Endothelial cell of umbilical vein (primary cell): ENCODE measurements around the gene NAV3. TPM values are rescaled to one million over a fixed set of nuclear protein-coding genes. Genes with fewer than 3 reads are reported as not detected.

Source experiments
- BruUV-seq: library from RNA; stranded (reverse); fragments of 400-500 nt; replicated peaks from 2 replicates; lab custom pipeline; 2021; lab: Mats Ljungman, UMichigan
- CTCF ChIA-PET: fragments of 300-600, 350-600 bp; sonication (Branson Sonifier 250); formaldehyde crosslinking; loops from one replicate; lab custom pipeline; 2021; ENCODE audit warnings: antibody characterized with exemption, inconsistent platforms; lab: Charles Lee
- POLR2A ChIA-PET: fragments of 300-600, 350-600 bp; sonication (Branson Sonifier 250); formaldehyde crosslinking; loops from one replicate; lab custom pipeline; 2021; ENCODE audit warnings: antibody characterized with exemption, inconsistent platforms; lab: Charles Lee
- DNase-seq: peaks from one replicate; pipeline ENCODE4 v3.0.0-alpha.2; 2011; ENCODE audit warnings: low read depth, low spot score
- FAIRE-seq: peaks from 2 replicates; lab custom pipeline; 2011; peaks lifted over from hg19 to GRCh38; lab: Jason Lieb, UNC
- H2AFZ ChIP-seq: 2 replicates; pipeline ENCODE4 v1.6.0; 2012; ENCODE audit warnings: low read depth, low read length, control low read depth, inconsistent platforms
- H3K27ac ChIP-seq: 2 replicates; pipeline ENCODE4 v1.5.1; 2011; ENCODE audit warnings: low read depth, mild to moderate bottlenecking, control low read depth, low read length, moderate library complexity; ENCODE audit not compliant: insufficient read depth
- H3K27me3 ChIP-seq, 2 experiments: 2 replicates each; pipeline versions ENCODE4 v1.6.0 to v1.6.1; 2011; ENCODE audit warnings: low read length in 2 of 2, mixed read lengths in 1 of 2; ENCODE audit not compliant: control insufficient read depth in 2 of 2, insufficient read depth in 2 of 2
- H3K36me3 ChIP-seq, 2 experiments: 2 replicates in 1 of 2; 3 replicates in 1 of 2; pipeline ENCODE4 v1.5.1; 2011; ENCODE audit warnings: low read length in 2 of 2, mild to moderate bottlenecking in 1 of 2, moderate library complexity in 1 of 2; ENCODE audit not compliant: control insufficient read depth in 2 of 2, insufficient read depth in 2 of 2; ENCODE audit errors: extremely low read depth in 1 of 2
- H3K4me1 ChIP-seq: 3 replicates; pipeline ENCODE4 v1.5.1; 2011; ENCODE audit warnings: mild to moderate bottlenecking, low read length; ENCODE audit not compliant: control insufficient read depth, insufficient read depth; ENCODE audit errors: extremely low read depth
- H3K4me2 ChIP-seq: 2 replicates; pipeline ENCODE4 v1.6.1; 2011; ENCODE audit warnings: low read length, control low read depth, mixed read lengths; ENCODE audit not compliant: insufficient read depth
- H3K4me3 ChIP-seq, 3 experiments: fragments of 200-600 bp in 1 of 3; sonication (generic), shearing (Covaris generic) in 1 of 3; replicated peaks in 1 of 3; 2 replicates each; pipeline ENCODE4 v1.5.1; 2011 to 2016; ENCODE audit warnings: control low read depth in 3 of 3, low read length in 3 of 3, mild to moderate bottlenecking in 2 of 3, inconsistent platforms in 1 of 3, low read depth in 1 of 3, moderate library complexity in 1 of 3; ENCODE audit not compliant: insufficient read depth in 1 of 3
- H3K79me2 ChIP-seq: 2 replicates; pipeline ENCODE4 v1.6.0; 2012; ENCODE audit warnings: low read length, inconsistent platforms; ENCODE audit not compliant: control insufficient read depth, insufficient read depth
- H3K9ac ChIP-seq: replicated peaks from 2 replicates; pipeline ENCODE3; 2011; ENCODE audit warnings: low read length, control low read depth; ENCODE audit not compliant: insufficient read depth; ENCODE audit errors: extremely low read depth
- H3K9me1 ChIP-seq: replicated peaks from 3 replicates; pipeline ENCODE4 v1.6.0; 2011; ENCODE audit warnings: mild to moderate bottlenecking, low read length; ENCODE audit not compliant: control insufficient read depth, insufficient read depth; ENCODE audit errors: extremely low read depth
- H3K9me3 ChIP-seq: replicated peaks from 2 replicates; pipeline ENCODE4 v1.5.1; 2012; ENCODE audit warnings: low read length, inconsistent platforms; ENCODE audit not compliant: control insufficient read depth, insufficient read depth
- H4K20me1 ChIP-seq: replicated peaks from 2 replicates; pipeline ENCODE3; 2011; ENCODE audit warnings: mild to moderate bottlenecking, low read length; ENCODE audit not compliant: control insufficient read depth, insufficient read depth; ENCODE audit errors: extremely low read depth
- FOS ChIP-seq: IDR thresholded peaks from 2 replicates; pipeline ENCODE4 v1.6.1; 2011; ENCODE audit warnings: mild to moderate bottlenecking, low read length, moderate library complexity, borderline replicate concordance; ENCODE audit not compliant: insufficient read depth
- GATA2 ChIP-seq: IDR thresholded peaks from 2 replicates; pipeline ENCODE4 v1.7.0; 2011; ENCODE audit warnings: low read depth, mild to moderate bottlenecking, moderate library complexity, mixed read lengths, low read length; ENCODE audit not compliant: insufficient read length, insufficient read depth
- JUN ChIP-seq: IDR thresholded peaks from 2 replicates; pipeline ENCODE4 v1.6.1; 2011; ENCODE audit warnings: borderline replicate concordance, low read depth; ENCODE audit not compliant: insufficient read length, insufficient read depth
- POLR2AphosphoS5 ChIP-seq: IDR thresholded peaks from 2 replicates; pipeline ENCODE4 v1.6.1; 2012; ENCODE audit warnings: low read depth, mild to moderate bottlenecking, control low read depth, low read length, moderate library complexity; ENCODE audit not compliant: insufficient read depth
- dilution Hi-C: fragments of 300-500 bp; cut with MboI; formaldehyde crosslinking; loops from one replicate; pipeline ENCODE4 v1.15.0; 2019; ENCODE audit warnings: low sequenced_read_pairs; ENCODE audit not compliant: extremely low pct_ligation_motif_present
- intact Hi-C: fragments of 100-400 bp; cut with micrococcal nuclease; formaldehyde crosslinking; loops from one replicate; pipeline ENCODE4 v1.10.0; 2022
- polyA plus RNA-seq, 4 experiments: library from polyadenylated mRNA; depleted of rRNA in 3 of 4; stranded (reverse) in 3 of 4; unstranded in 1 of 4; fragments of >200 nt; gene quantifications; 2 replicates each; pipeline versions ENCODE4 v1.2.1 to v1.2.3, GENCODE V29; 2011 to 2012; ENCODE audit warnings: missing spikeins in 1 of 4
- total RNA-seq: library from RNA; stranded (reverse); gene quantifications from 2 replicates; pipeline ENCODE4 v1.2.3, GENCODE V29; 2021
- TF ChIP-seq, protein P1 (sequence below), 2 donors: IDR thresholded peaks; 1 replicate in 1 of 2; 2 replicates in 1 of 2; pipeline ENCODE4 v1.5.1; 2011; ENCODE audit warnings: low read length in 2 of 2, mild to moderate bottlenecking in 2 of 2, moderate library complexity in 2 of 2, control low read depth in 1 of 2, inconsistent platforms in 1 of 2, low read depth in 1 of 2; ENCODE audit not compliant: insufficient read depth in 1 of 2; ENCODE audit errors: extremely low read depth in 1 of 2

NAV3 gene
- total and polyA plus RNA-seq, 2 donors (not counting 3 experiments of a cell fraction or from before 2014, with no cell fraction given): 6.7 to 40.1 TPM

GRCh38 chr12:77847680-77848431 lies 17.2 kb downstream of the NAV3 start:
- peak overlapping the region; percentile 78 for H3K27ac ChIP-seq
- H3K79me2 ChIP-seq: no peaks in the 10 kb centered on the region
- no peak overlapping the region for H2AFZ ChIP-seq
- H4K20me1 ChIP-seq: no peaks in the 10 kb centered on the region
- H3K4me3 ChIP-seq: peak overlapping the region in 1 of 3 experiments; percentile 13
- H3K9me1 ChIP-seq: no peaks in the 10 kb centered on the region
- H3K4me1 ChIP-seq: peaks cover 44% of the 10 kb centered on the region
- ChIA-PET CTCF (interaction anchor here (1.3 to 2.1 kb wide), 4 partner anchors 8 to 123 kb away, joined by 3 to 14 read pairs (median 6); partner anchors contain the start of gene NAV3), POLR2A (interaction anchor here (0.7 kb wide), 1 partner anchor 18 kb away, joined by 5 read pairs; the partner anchor contains the start of gene NAV3)
- FAIRE-seq (peak; percentile 82), DNase-seq (peak; percentile 90)
- H3K9me3 ChIP-seq: no peaks in the 10 kb centered on the region
- TSS peak; percentile 69 for BruUV-seq
- intact Hi-C loops: loop anchor here (1.0 to 10.0 kb wide), 7 partner anchors 18 to 1207 kb away; partner anchors contain the start of gene NAV3
- H3K9ac ChIP-seq: peak overlapping the region; percentile 18
- peak overlapping the region; percentile 83 for H3K4me2 ChIP-seq
- H3K27me3 ChIP-seq: no peaks in the 10 kb centered on the region
- dilution Hi-C loops: no loop called here
- TF ChIP-seq POLR2AphosphoS5: peak; percentile 76
- TF ChIP-seq, protein P1, sequence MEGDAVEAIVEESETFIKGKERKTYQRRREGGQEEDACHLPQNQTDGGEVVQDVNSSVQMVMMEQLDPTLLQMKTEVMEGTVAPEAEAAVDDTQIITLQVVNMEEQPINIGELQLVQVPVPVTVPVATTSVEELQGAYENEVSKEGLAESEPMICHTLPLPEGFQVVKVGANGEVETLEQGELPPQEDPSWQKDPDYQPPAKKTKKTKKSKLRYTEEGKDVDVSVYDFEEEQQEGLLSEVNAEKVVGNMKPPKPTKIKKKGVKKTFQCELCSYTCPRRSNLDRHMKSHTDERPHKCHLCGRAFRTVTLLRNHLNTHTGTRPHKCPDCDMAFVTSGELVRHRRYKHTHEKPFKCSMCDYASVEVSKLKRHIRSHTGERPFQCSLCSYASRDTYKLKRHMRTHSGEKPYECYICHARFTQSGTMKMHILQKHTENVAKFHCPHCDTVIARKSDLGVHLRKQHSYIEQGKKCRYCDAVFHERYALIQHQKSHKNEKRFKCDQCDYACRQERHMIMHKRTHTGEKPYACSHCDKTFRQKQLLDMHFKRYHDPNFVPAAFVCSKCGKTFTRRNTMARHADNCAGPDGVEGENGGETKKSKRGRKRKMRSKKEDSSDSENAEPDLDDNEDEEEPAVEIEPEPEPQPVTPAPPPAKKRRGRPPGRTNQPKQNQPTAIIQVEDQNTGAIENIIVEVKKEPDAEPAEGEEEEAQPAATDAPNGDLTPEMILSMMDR (IDR thresholded peaks at IDR 0.05; ENCODE audit: extremely low read depth in 1 of 2, insufficient read depth in 1 of 2, low read depth in 1 of 2, low read length in 2 of 2): no peak
- peak; percentile 89 for TF ChIP-seq FOS
- peak; percentile 78 for TF ChIP-seq GATA2
- peak; percentile 69 for TF ChIP-seq JUN
- H3K36me3 ChIP-seq: no peaks in the 10 kb centered on the region
